ENCODE data around the gene DAPK3.

The DAPK3 gene

GRCh38 chr19:3975637-3976087 is 4.8 kb upstream of the DAPK3 start (continued):
- TF ChIP-seq ZSCAN18 (tag by site-specific recombination; IDR thresholded peaks at IDR 0.05) (no peak), ZNF311 (tag by site-specific recombination; IDR thresholded peaks at IDR 0.05; ENCODE audit: borderline replicate concordance) (no peak), ZNF747 (tag by site-specific recombination; IDR thresholded peaks at IDR 0.05) (no peak), ZBTB44 (tag by site-specific recombination; IDR thresholded peaks at IDR 0.05) (peak; percentile 55; the same call in 1 of the 2 replicates), KLF17 (tag by site-specific recombination; IDR thresholded peaks at IDR 0.05) (no peak), IKZF3 (tag by site-specific recombination; IDR thresholded peaks at IDR 0.05) (peak; percentile 28; the same call in 1 of the 2 replicates), KLF8 (tag by site-specific recombination; IDR thresholded peaks at IDR 0.05) (0 out of 2 replicates have a peak, but pooled peaks have one; percentile 41), ZNF169 (tag by site-specific recombination; IDR thresholded peaks at IDR 0.05) (no peak), ATF2 (tag by site-specific recombination; IDR thresholded peaks at IDR 0.05; ENCODE audit: low read depth) (no peak), ZNF416 (tag by site-specific recombination; IDR thresholded peaks at IDR 0.05) (no peak), EGR2 (tag by site-specific recombination; IDR thresholded peaks at IDR 0.05; ENCODE audit: low read depth) (no peak), ZFP37 (tag by site-specific recombination; IDR thresholded peaks at IDR 0.05) (no peak), ZNF184 (tag by site-specific recombination; IDR thresholded peaks at IDR 0.05) (no peak), ZNF19 (tag by site-specific recombination; IDR thresholded peaks at IDR 0.05; ENCODE audit: low read depth) (no peak), ZNF501 (tag by site-specific recombination; IDR thresholded peaks at IDR 0.05) (no peak), KLF16 (tag by site-specific recombination; IDR thresholded peaks at IDR 0.05) (no peak), PRDM4 (tag by site-specific recombination; IDR thresholded peaks at IDR 0.05) (peak; percentile 56; the same call in 1 of the 2 replicates), BCL11B (tag by site-specific recombination; IDR thresholded peaks at IDR 0.05; ENCODE audit: low read depth) (no peak), HOXA7 (CRISPR knock-in tag; IDR thresholded peaks at IDR 0.05; ENCODE audit: borderline replicate concordance) (no peak), ZNF660 (tag by site-specific recombination; IDR thresholded peaks at IDR 0.05) (no peak), ZNF792 (tag by site-specific recombination; IDR thresholded peaks at IDR 0.05) (no peak), PRDM10 (tag by site-specific recombination; IDR thresholded peaks at IDR 0.05) (no peak), ZNF623 (tag by site-specific recombination; IDR thresholded peaks at IDR 0.05) (no peak), ZNF768 (tag by site-specific recombination; IDR thresholded peaks at IDR 0.05) (no peak), ZNF777 (tag by site-specific recombination; IDR thresholded peaks at IDR 0.05; ENCODE audit: borderline replicate concordance) (no peak), ZXDB (tag by site-specific recombination; IDR thresholded peaks at IDR 0.05) (0 out of 2 replicates have a peak, but pooled peaks have one; percentile 15), ZNF394 (tag by site-specific recombination; IDR thresholded peaks at IDR 0.05; ENCODE audit: borderline replicate concordance) (no peak)
